Mucosa of rectum (tissue), 2 donors: Measurements from ENCODE around the gene UBE3D.
"Not testable (repeated sequence)": the region's sequence is repeated elsewhere in the genome, so short reads cannot be mapped to it uniquely, and the experiment has no call there.

Experiments
- H3K27ac ChIP-seq, 2 donors: one replicate each; pipeline ENCODE4 v1.7.0; 2013; ENCODE audit warnings: inconsistent platforms in 2 of 2, low read depth in 2 of 2, low read length in 2 of 2
- H3K27me3 ChIP-seq, 2 donors: one replicate each; pipeline ENCODE4 v1.7.0; 2013; ENCODE audit warnings: low read length in 2 of 2; ENCODE audit not compliant: control insufficient read depth in 2 of 2, insufficient read depth in 2 of 2
- H3K36me3 ChIP-seq, 2 donors: one replicate each; pipeline ENCODE4 v1.7.0; 2013; ENCODE audit warnings: low read length in 2 of 2; ENCODE audit not compliant: control insufficient read depth in 2 of 2, insufficient read depth in 2 of 2
- H3K4me1 ChIP-seq, 2 donors: one replicate each; pipeline ENCODE4 v1.7.0; 2013; ENCODE audit warnings: low read length in 2 of 2, mild to moderate bottlenecking in 1 of 2; ENCODE audit not compliant: control insufficient read depth in 2 of 2, insufficient read depth in 2 of 2
- H3K4me3 ChIP-seq, 2 donors: one replicate each; pipeline ENCODE4 v1.7.0; 2013; ENCODE audit warnings: low read length in 2 of 2
- H3K9ac ChIP-seq, 2 donors: one replicate each; pipeline ENCODE4 v1.7.0; 2013; ENCODE audit warnings: low read length in 2 of 2, low read depth in 1 of 2, mild to moderate bottlenecking in 1 of 2
- H3K9me3 ChIP-seq, 2 donors: one replicate each; pipeline ENCODE4 v1.7.0; 2013; ENCODE audit warnings: low read length in 2 of 2; ENCODE audit not compliant: control insufficient read depth in 2 of 2
- donor health status: healthy.
- donor health status: Normal muscosa, but diverticular disease.

Gene UBE3D

GRCh38 chr6:82866446-82866845 is 199.2 kb downstream of the UBE3D start:
- H3K9me3 ChIP-seq: peaks cover 0 to 2% of the 10 kb centered on the region in 2 donors

GRCh38 chr6:82865461-82865860 is 200.2 kb downstream of the UBE3D start:
- no peak overlapping the region for H3K27ac ChIP-seq
- no peak overlapping the region for H3K9ac ChIP-seq
- H3K4me1 ChIP-seq: no peaks in the 10 kb centered on the region
- peaks cover 0 to 2% of the 10 kb centered on the region in 2 donors for H3K9me3 ChIP-seq
- H3K4me3 ChIP-seq: no peak overlapping the region
- peaks cover 2 to 8% of the 10 kb centered on the region in 2 donors for H3K27me3 ChIP-seq
- H3K36me3 ChIP-seq: no peaks in the 10 kb centered on the region

More at GRCh38 chr6:82866446-82866845, 199.2 kb downstream of the UBE3D start:
- Histone ChIP-seq H3K27me3 (peaks cover 2 to 8% of the 10 kb centered on the region in 2 donors), H3K4me1 (no peaks in the 10 kb centered on the region), H3K4me3 (no peak overlapping the region), H3K27ac (no peak overlapping the region), H3K36me3 (no peaks in the 10 kb centered on the region), H3K9ac (no peak overlapping the region)

DNA sequence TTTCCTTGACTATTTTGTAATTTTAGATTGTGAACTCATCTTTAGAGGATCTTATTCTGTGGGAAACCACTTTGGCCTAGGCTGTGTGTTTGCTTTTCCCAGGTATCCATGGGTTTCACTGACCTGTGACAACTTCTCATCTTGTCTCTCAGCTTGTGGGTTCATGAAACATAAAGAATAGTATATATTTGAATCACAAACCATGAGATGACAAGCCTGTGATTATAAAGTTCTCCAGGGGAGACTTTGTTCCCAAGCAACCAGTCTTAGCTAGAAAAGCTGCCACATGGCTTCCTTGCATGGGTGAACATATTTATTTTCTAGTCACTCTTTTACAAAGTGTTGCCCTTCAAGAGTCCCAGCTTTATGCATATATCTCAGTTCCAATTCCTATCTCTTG is 201.9 kb downstream of the UBE3D start:
- peaks cover 0 to 2% of the 10 kb centered on the region in 2 donors for H3K9me3 ChIP-seq
- no peak overlapping the region for H3K9ac ChIP-seq
- no peak overlapping the region for H3K4me3 ChIP-seq
- H3K4me1 ChIP-seq: no peaks in the 10 kb centered on the region
- H3K27me3 ChIP-seq: peaks cover 2 to 8% of the 10 kb centered on the region in 2 donors
- H3K27ac ChIP-seq: no peak overlapping the region
- no peaks in the 10 kb centered on the region for H3K36me3 ChIP-seq

DNA sequence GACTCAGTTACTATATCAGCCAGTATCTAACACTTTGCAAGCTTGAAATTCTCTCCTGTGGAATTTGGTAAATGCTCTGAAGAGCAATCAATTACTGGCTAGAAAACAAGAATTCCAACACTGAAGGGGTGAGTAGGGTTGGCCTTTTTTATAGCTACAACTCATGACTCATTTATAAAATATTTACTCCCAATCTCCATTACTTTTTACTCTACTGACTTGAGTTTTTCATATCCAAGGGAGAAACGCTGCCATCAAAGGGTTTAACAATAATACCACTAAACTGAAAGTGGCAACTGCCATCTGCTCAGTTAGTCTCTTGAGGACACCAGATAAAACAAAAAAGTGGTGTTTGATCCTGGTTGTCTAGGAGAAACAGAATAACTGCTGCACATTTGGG is 203.1 kb downstream of the UBE3D start:
- Histone ChIP-seq H3K9me3 (peaks cover 0 to 2% of the 10 kb centered on the region in 2 donors), H3K4me1 (no peaks in the 10 kb centered on the region), H3K9ac (no peak overlapping the region), H3K36me3 (no peaks in the 10 kb centered on the region), H3K27ac (no peak overlapping the region), H3K27me3 (peaks cover 2 to 7% of the 10 kb centered on the region in 2 donors), H3K4me3 (no peak overlapping the region)

- Histone ChIP-seq H3K4me3 (no peak overlapping the region), H3K4me1 (no peaks in the 10 kb centered on the region), H3K36me3 (no peaks in the 10 kb centered on the region), H3K27me3 (no peaks in the 10 kb centered on the region), H3K9ac (no peak overlapping the region), H3K9me3 (peaks cover 0 to 2% of the 10 kb centered on the region in 2 donors), H3K27ac (no peak overlapping the region)
Measured at GRCh38 chr6:82861121-82861520, 204.5 kb downstream of the UBE3D start.

DNA sequence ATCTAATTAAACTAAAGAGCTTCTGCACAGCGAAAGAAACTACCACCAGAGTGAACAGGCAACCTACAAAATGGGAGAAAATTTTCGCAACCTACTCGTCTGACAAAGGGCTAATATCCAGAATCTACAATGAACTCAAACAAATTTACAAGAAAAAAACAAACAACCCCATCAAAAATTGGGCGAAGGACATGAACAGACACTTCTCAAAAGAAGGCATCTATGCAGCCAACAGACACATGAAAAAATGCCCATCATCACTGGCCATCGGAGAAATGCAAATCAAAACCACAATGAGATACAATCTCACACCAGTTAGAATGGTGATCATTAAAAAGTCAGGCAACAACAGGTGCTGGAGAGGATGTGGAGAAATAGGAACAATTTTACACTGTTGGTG is 209.6 kb downstream of the UBE3D start:
- H3K27me3 ChIP-seq, H3K9me3 ChIP-seq, H3K36me3 ChIP-seq, H3K27ac ChIP-seq, H3K9ac ChIP-seq, H3K4me1 ChIP-seq, H3K4me3 ChIP-seq: not testable (repeated sequence)

DNA sequence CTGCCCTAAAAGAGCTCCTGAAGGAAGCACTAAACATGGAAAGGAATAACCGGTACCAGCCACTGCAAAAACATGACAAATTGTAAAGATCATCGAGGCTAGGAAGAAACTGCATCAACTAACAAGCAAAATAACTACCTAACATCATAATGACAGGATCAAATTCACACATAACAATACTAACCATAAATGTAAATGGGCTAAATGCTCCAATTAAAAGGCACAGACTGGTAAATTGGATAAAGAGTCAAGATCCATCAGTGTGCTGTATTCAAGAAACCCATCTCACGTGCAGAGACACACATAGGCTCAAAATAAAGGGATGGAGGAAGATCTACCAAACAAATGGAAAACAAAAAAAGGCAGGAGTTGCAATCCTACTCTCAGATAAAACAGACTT is 212.7 kb downstream of the UBE3D start:
- not testable (repeated sequence) for H3K4me3 ChIP-seq, H3K27me3 ChIP-seq, H3K4me1 ChIP-seq, H3K9ac ChIP-seq, H3K36me3 ChIP-seq, H3K9me3 ChIP-seq, H3K27ac ChIP-seq

DNA sequence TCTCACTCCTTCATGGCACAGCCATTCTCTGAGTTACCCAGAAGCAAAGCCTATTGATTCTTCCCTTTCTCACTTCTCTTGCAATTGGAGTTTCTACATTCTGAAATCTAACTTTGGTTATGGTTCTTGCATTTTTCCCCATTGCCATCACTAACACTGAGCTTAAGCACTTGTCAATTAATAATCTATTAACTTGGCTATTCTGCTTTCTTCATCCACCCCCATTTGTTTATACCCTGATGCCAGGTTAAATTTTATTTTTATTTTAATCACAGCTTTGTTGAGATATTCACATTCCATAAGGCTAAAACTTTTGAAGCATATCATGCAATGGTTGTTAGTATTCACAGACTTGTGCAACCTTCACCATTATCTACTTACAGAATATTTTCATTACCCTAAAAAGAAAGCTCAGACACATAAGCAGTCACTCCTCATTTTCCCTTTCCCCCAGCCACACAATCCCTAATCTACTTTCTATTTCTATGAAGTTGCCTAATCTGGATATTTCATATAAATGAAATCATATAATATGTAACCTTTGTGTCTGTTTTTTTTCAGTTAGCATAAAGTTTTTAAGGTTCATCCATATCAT is 222.3 kb downstream of the UBE3D start:
- H3K27ac ChIP-seq: no peak overlapping the region
- no peaks in the 10 kb centered on the region for H3K9me3 ChIP-seq
- H3K4me1 ChIP-seq: no peaks in the 10 kb centered on the region
- no peaks in the 10 kb centered on the region for H3K27me3 ChIP-seq
- no peaks in the 10 kb centered on the region for H3K36me3 ChIP-seq
- no peak overlapping the region for H3K4me3 ChIP-seq
- no peak overlapping the region for H3K9ac ChIP-seq

GRCh38 chr6:82842721-82843120 is 222.9 kb downstream of the UBE3D start:
- Histone ChIP-seq H3K4me3 (no peak overlapping the region), H3K4me1 (no peaks in the 10 kb centered on the region), H3K9me3 (no peaks in the 10 kb centered on the region), H3K36me3 (no peaks in the 10 kb centered on the region), H3K27me3 (no peaks in the 10 kb centered on the region), H3K9ac (no peak overlapping the region), H3K27ac (no peak overlapping the region)
